HG03457 (cell line): ENCODE results near the gene SERPINF2.
"Not testable (repeated sequence)": the region's sequence is repeated elsewhere in the genome, so short reads cannot be mapped to it uniquely, and the experiment has no call there.

Source experiments
- ATAC-seq: cut with Tn5 transposase; IDR thresholded peaks from one replicate; pipeline ENCODE4 v1.9.1; 2021; ENCODE audit warnings: moderate number of reproducible peaks; ENCODE audit not compliant: unreplicated experiment

Gene SERPINF2

GRCh38 chr17:1733759-1734158, 8.9 kb upstream of the SERPINF2 start:
- no peak for ATAC-seq

GRCh38 chr17:1735418-1735817, 7.3 kb upstream of the SERPINF2 start:
- no peak for ATAC-seq

GRCh38 chr17:1735834-1736347, 6.8 kb upstream of the SERPINF2 start:
- no peak for ATAC-seq

GRCh38 chr17:1736348-1737281, 6.1 kb upstream of the SERPINF2 start:
- no peak for ATAC-seq

- no peak for ATAC-seq
These were observed 5.0 kb upstream of the SERPINF2 start for GRCh38 chr17:1737531-1738291.

- ATAC-seq = not testable (repeated sequence)
These were observed 772 bp upstream of the SERPINF2 start for GRCh38 chr17:1741899-1742298.

GRCh38 chr17:1743088-1743439, 393 bp downstream of the SERPINF2 start:
- ATAC-seq = no peak

GRCh38 chr17:1744551-1745512, 2.2 kb downstream of the SERPINF2 start:
- ATAC-seq = no peak

GRCh38 chr17:1745513-1746020, 2.9 kb downstream of the SERPINF2 start:
- no peak for ATAC-seq

- no peak for ATAC-seq
These were observed 4.4 kb downstream of the SERPINF2 start for GRCh38 chr17:1746975-1747543.

GRCh38 chr17:1750628-1751027, 8.0 kb downstream of the SERPINF2 start:
- no peak for ATAC-seq

- no peak for ATAC-seq
These were observed 10.0 kb downstream of the SERPINF2 start for GRCh38 chr17:1752425-1753262.

GRCh38 chr17:1753767-1754429, 11.2 kb downstream of the SERPINF2 start:
- ATAC-seq = no peak

- ATAC-seq = no peak
These were observed 11.9 kb downstream of the SERPINF2 start for GRCh38 chr17:1754430-1755112.

GRCh38 chr17:1755252-1755826, 12.7 kb downstream of the SERPINF2 start:
- ATAC-seq = no peak

GRCh38 chr17:1755827-1756262, 13.2 kb downstream of the SERPINF2 start:
- ATAC-seq = no peak

- ATAC-seq = no peak
These were observed 16.1 kb downstream of the SERPINF2 start for GRCh38 chr17:1758807-1759206.

- no peak for ATAC-seq
These were observed 16.9 kb downstream of the SERPINF2 start for GRCh38 chr17:1759529-1759928.
